Spleen (tissue), 11 donors: ENCODE results near the gene GMCL2. TPM values are rescaled to one million over a fixed set of nuclear protein-coding genes. Genes with fewer than 3 reads are reported as not detected.

ENCODE experiments used
- DNase-seq: peaks from one replicate; pipeline ENCODE4 v3.0.0-alpha.2; 2020
- H3K27ac ChIP-seq, 8 donors: fragments of 200-600 bp; sonication (generic) in 7 of 8; 1 replicate in 4 of 8; 2 replicates in 4 of 8; pipeline versions ENCODE4 v1.5.0 to v1.8.0; 2016 to 2021; ENCODE audit warnings: inconsistent platforms in 4 of 8, mild to moderate bottlenecking in 4 of 8, moderate library complexity in 1 of 8
- H3K27me3 ChIP-seq, 7 donors: fragments of 200-600 bp; sonication (generic) in 6 of 7; replicated peaks in 1 of 7; 1 replicate in 4 of 7; 2 replicates in 3 of 7; pipeline versions ENCODE4 v1.5.0 to v1.8.0; 2016 to 2021; ENCODE audit warnings: inconsistent platforms in 3 of 7, mild to moderate bottlenecking in 1 of 7
- H3K36me3 ChIP-seq, 6 donors: fragments of 200-600 bp; sonication (generic) in 5 of 6; 1 replicate in 4 of 6; 2 replicates in 2 of 6; pipeline versions ENCODE4 v1.5.0 to v1.8.0; 2016 to 2021; ENCODE audit warnings: inconsistent platforms in 2 of 6
- H3K4me1 ChIP-seq, 6 donors: fragments of 200-600 bp; sonication (generic) in 5 of 6; 1 replicate in 3 of 6; 2 replicates in 3 of 6; pipeline versions ENCODE4 v1.5.0 to v1.8.0; 2016 to 2021; ENCODE audit warnings: inconsistent platforms in 3 of 6
- H3K4me3 ChIP-seq, 8 donors: fragments of 200-600 bp; sonication (generic) in 7 of 8; 1 replicate in 4 of 8; 2 replicates in 4 of 8; pipeline versions ENCODE4 v1.5.0 to v1.8.0; 2016 to 2021; ENCODE audit warnings: inconsistent platforms in 4 of 8, mild to moderate bottlenecking in 4 of 8, moderate library complexity in 2 of 8
- H3K9me3 ChIP-seq, 8 donors: fragments of 200-600 bp; sonication (generic) in 7 of 8; 1 replicate in 4 of 8; 2 replicates in 4 of 8; pipeline versions ENCODE4 v1.5.0 to v1.8.0; 2016 to 2021; ENCODE audit warnings: inconsistent platforms in 4 of 8
- POLR2A ChIP-seq, 3 donors: fragments of 450-650 bp; IDR thresholded peaks; one replicate each; pipeline ENCODE4 v1.5.1; 2017; ENCODE audit warnings: antibody characterized with exemption in 3 of 3, mild to moderate bottlenecking in 1 of 3
- POLR2AphosphoS5 ChIP-seq, 3 donors: sonication (generic); formaldehyde crosslinking; IDR thresholded peaks; one replicate each; pipeline ENCODE4 v1.5.1; 2017; ENCODE audit warnings: antibody characterized with exemption in 3 of 3
- WGBS, 5 donors: extraction: QIAGEN DNeasy Blood & Tissue Kit in 3 of 5; methylation state at CpG; one replicate each; pipeline versions ENCODE4 v1.1.5 to v1.1.7; 2013 to 2018; 5-methylcytosine and 5-hydroxymethylcytosine counted together
- intact Hi-C: fragments of 100-400 bp; cut with DNase I; formaldehyde crosslinking; loops from one replicate; pipeline ENCODE4 v1.15.0; 2023; ENCODE audit warnings: low total_unique reads
- polyA plus RNA-seq, 3 donors: library from polyadenylated mRNA; stranded (reverse); fragments of 200-250 nt; gene quantifications; one replicate each; pipeline ENCODE4 v1.2.1, GENCODE V29; 2013
- total RNA-seq, 7 donors: library from RNA; depleted of rRNA in 3 of 7; stranded (reverse); fragments of >200 nt in 3 of 7; fragmentation: NEBNext Ultra II Directional in 4 of 7; extraction: Animal tissue kit (Norgen Biotek cat#: 25700) in 4 of 7; gene quantifications; one replicate each; pipeline versions ENCODE4 v1.1.0 to v1.2.1, GENCODE V29; 2016 to 2021
- TF ChIP-seq, protein P1 (sequence below), 11 experiments: fragments of 200-600 bp in 7 of 11; fragments of 450-650 bp in 4 of 11; sonication (generic) in 4 of 11; IDR thresholded peaks in 8 of 11; conservative IDR thresholded peaks in 3 of 11; 1 replicate in 7 of 11; 2 replicates in 4 of 11; pipeline versions ENCODE4 v1.4.0 to v1.8.0; 2016 to 2021; ENCODE audit warnings: antibody characterized with exemption in 11 of 11, inconsistent platforms in 4 of 11, mild to moderate bottlenecking in 1 of 11
- donor health status: healthy with polysubstance abuse.
- donor health status: DM: no; HTN: no; CAD: no; lungs with moderate emphysema.
- donor health status: DM: no; HTN: no; CAD: no.
- donor health status: Bipolar disorder and iron deficiency.
- donor health status: healthy.
- donor health status: DM: no; HTN: no; CAD: no.
- donor health status: DM: yes; HTN: yes; CAD: no.

GMCL2 gene
- total and polyA plus RNA-seq, 10 donors: 0.03 TPM; not detected in 9

DNA sequence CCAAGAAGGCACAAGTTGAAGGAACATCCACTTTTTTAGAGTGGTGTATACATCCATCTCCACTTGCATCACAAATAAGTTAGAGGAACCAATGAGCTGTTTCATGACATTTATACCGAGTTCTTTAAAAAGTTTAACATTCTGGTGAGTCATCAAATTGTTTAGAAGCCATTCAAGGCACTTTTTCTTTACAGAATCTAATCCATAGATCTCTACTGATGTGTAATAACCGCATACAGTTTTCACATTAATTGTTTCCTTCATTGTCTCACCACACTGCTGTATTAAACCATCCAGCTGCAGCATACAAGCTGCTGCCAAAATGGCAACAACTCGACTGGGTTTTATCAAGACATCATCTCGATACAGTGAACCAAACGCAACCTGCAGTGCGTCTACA lies 744 bp downstream of the GMCL2 start:
- 65 to 72% (median 70%) methylated on average over 6 of the region's 6 CpGs for WGBS, 5 donors
- Histone ChIP-seq H3K4me1 (peaks cover 0 to 11% (median 2%) of the 10 kb centered on the region in 6 donors), H3K4me3 (no peak overlapping the region), H3K27me3 (peaks cover 0 to 16% (median 0%) of the 10 kb centered on the region in 7 donors), H3K9me3 (no peaks in the 10 kb centered on the region), H3K27ac (no peak overlapping the region), H3K36me3 (no peaks in the 10 kb centered on the region)
- intact Hi-C loops: no loop called here
- no peak for DNase-seq
- TF ChIP-seq POLR2AphosphoS5 (IDR thresholded peaks at IDR 0.05) (no peak), POLR2A (IDR thresholded peaks at IDR 0.05) (no peak)
- TF ChIP-seq, protein P1, sequence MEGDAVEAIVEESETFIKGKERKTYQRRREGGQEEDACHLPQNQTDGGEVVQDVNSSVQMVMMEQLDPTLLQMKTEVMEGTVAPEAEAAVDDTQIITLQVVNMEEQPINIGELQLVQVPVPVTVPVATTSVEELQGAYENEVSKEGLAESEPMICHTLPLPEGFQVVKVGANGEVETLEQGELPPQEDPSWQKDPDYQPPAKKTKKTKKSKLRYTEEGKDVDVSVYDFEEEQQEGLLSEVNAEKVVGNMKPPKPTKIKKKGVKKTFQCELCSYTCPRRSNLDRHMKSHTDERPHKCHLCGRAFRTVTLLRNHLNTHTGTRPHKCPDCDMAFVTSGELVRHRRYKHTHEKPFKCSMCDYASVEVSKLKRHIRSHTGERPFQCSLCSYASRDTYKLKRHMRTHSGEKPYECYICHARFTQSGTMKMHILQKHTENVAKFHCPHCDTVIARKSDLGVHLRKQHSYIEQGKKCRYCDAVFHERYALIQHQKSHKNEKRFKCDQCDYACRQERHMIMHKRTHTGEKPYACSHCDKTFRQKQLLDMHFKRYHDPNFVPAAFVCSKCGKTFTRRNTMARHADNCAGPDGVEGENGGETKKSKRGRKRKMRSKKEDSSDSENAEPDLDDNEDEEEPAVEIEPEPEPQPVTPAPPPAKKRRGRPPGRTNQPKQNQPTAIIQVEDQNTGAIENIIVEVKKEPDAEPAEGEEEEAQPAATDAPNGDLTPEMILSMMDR (IDR thresholded peaks at IDR 0.05 in 8 of 11, conservative IDR thresholded peaks at IDR 0.05 in 3 of 11): no peak

DNA sequence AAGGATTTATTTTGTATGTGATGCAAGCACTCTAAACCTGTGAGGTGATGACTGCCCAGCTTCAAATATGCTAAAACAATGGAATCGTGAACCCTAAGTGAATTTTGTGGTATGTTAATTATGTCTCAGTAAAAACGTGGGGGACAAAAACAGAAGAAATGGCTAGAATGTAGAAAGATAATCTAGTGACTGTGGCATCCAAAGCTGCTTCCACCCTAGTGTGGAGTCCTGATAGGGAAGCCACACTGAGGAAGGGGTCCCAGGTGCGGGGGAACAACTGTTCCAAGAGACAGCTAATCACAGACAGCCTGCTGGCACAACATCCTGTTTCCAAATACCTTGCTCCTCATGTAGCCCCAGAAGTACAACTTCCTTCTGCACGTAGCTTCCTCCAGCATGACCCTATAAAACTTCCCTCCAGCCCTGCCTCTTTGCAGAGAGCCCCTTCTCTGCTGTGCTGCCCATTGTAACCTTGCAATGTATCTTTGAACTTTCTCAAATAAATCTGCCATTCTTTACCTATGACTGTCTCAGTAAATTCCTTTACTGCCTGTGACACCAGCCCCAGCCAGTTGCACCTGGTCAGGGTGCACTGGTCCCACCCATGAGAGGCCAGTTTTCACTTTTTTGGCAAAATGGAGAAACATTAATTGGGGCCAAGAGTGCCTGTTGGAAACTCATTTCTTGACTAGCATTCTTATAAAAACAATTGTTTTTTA lies 4.9 kb downstream of the GMCL2 start:
- no peaks in the 10 kb centered on the region for H3K9me3 ChIP-seq
- WGBS, 5 donors: 12 to 22% (median 16%) methylated on average over 4 of the region's 4 CpGs
- no peak overlapping the region for H3K4me3 ChIP-seq
- DNase-seq: no peak
- peaks cover 0 to 11% (median 2%) of the 10 kb centered on the region in 6 donors for H3K4me1 ChIP-seq
- peak overlapping the region in 4 of 8 donors; percentile 3 to 51 (median 28) for H3K27ac ChIP-seq
- no peaks in the 10 kb centered on the region for H3K36me3 ChIP-seq
- intact Hi-C loops: no loop called here
- H3K27me3 ChIP-seq: peaks cover 0 to 4% (median 0%) of the 10 kb centered on the region in 7 donors
- TF ChIP-seq, protein P1 (IDR thresholded peaks at IDR 0.05 in 8 of 11, conservative IDR thresholded peaks at IDR 0.05 in 3 of 11): no peak
- TF ChIP-seq POLR2A (IDR thresholded peaks at IDR 0.05): no peak
- no peak for TF ChIP-seq POLR2AphosphoS5 (IDR thresholded peaks at IDR 0.05)

DNA sequence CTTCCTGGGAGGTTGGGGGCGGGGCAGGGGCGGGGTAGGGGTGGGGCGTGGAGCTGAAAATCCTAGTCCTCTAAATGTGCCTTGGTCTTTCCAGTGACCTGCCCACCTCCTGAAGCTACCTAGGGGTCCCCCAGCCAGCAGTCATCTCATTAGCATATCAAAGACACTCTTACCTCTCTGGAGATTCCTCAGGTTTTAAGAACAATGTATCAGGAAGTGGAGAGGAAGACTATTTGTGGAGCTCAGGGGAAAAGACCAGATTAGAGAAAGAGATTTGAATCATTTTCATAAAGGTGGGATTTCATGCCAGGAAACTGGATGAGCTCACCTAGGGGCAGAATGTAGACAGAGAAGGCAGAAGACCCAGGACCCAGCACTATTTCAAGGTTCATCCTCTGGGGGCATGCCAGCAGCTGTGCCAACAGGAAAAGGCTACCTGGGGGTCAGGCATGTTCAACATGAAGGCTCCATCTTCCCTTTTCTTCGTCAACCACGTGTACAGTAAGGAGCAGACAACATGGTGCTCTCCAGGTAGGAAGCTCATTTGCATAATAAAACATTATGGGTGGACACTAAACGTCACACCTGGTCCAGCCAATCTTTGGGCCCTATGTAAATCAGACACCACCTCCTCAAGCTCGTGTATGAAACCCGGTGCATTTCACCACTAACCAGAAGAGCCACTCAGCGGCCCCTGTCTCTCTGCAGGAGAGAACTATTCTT lies 6.9 kb downstream of the GMCL2 start:
- no peak for TF ChIP-seq POLR2A (IDR thresholded peaks at IDR 0.05)
- TF ChIP-seq, protein P1 (IDR thresholded peaks at IDR 0.05 in 8 of 11, conservative IDR thresholded peaks at IDR 0.05 in 3 of 11): no peak
- no peak for TF ChIP-seq POLR2AphosphoS5 (IDR thresholded peaks at IDR 0.05)
- intact Hi-C loops: no loop called here
- Histone ChIP-seq H3K4me3 (no peak overlapping the region), H3K27ac (no peak overlapping the region), H3K4me1 (peaks cover 0 to 11% (median 2%) of the 10 kb centered on the region in 6 donors), H3K27me3 (peaks cover 0 to 4% (median 0%) of the 10 kb centered on the region in 7 donors), H3K9me3 (no peaks in the 10 kb centered on the region), H3K36me3 (no peaks in the 10 kb centered on the region)
- 59 to 82% (median 67%) methylated on average over 9 of the region's 9 CpGs for WGBS, 5 donors
- DNase-seq: no peak

DNA sequence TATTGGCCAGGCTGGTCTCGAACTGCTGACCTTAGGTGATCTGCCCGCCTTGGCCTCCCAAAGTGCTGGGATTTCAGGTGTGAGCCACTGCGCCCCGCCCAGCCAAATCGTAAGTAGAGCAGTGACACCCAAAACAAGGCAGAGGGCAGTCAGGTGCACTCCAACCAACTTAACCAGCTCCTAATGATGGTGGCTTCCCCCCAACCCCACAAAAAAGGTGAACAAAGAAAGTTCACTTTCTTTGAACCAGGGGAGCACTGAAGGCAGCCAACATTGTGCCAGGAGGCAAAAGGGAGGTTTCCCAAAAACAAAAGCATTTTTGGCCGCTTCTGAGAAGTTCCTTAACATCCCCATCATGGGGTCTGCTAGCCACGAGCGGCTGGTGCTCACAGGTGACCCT lies 9.6 kb downstream of the GMCL2 start:
- no peaks in the 10 kb centered on the region for H3K36me3 ChIP-seq
- H3K9me3 ChIP-seq: no peaks in the 10 kb centered on the region
- DNase-seq: no peak
- H3K27ac ChIP-seq: no peak overlapping the region
- peaks cover 0 to 4% (median 0%) of the 10 kb centered on the region in 7 donors for H3K27me3 ChIP-seq
- H3K4me3 ChIP-seq: no peak overlapping the region
- no peak for TF ChIP-seq POLR2A (IDR thresholded peaks at IDR 0.05)
- intact Hi-C loops: no loop called here
- WGBS, 5 donors: 76 to 94% (median 86%) methylated on average over 8 of the region's 8 CpGs
- H3K4me1 ChIP-seq: peaks cover 0 to 7% (median 2%) of the 10 kb centered on the region in 6 donors
